Mesodermal cell (in vitro differentiated cells): Measurements from ENCODE around the gene SCN1B.

Experiments used
- H3K27ac ChIP-seq: 2 replicates; pipeline ENCODE4 v1.7.0; 2013; ENCODE audit warnings: mild to moderate bottlenecking, low read depth, low read length, moderate library complexity; ENCODE audit not compliant: severe bottlenecking
- H3K36me3 ChIP-seq: 2 replicates; pipeline ENCODE4 v1.7.1; 2013; ENCODE audit warnings: mild to moderate bottlenecking, low read length, moderate library complexity; ENCODE audit not compliant: control insufficient read depth, insufficient read depth
- H3K4me1 ChIP-seq: one replicate; pipeline ENCODE4 v1.7.1; 2013; ENCODE audit warnings: mild to moderate bottlenecking, low read length; ENCODE audit not compliant: insufficient read depth, control insufficient read depth, poor library complexity, severe bottlenecking
- H3K4me3 ChIP-seq: 2 replicates; pipeline ENCODE4 v1.7.0; 2013; ENCODE audit warnings: low read length, control low read depth, mild to moderate bottlenecking; ENCODE audit not compliant: insufficient read depth, poor library complexity, severe bottlenecking; ENCODE audit errors: extremely low read depth
- H3K9me3 ChIP-seq: 2 replicates; pipeline ENCODE4 v1.7.1; 2013; ENCODE audit warnings: mild to moderate bottlenecking, low read length, moderate library complexity; ENCODE audit not compliant: control insufficient read depth
- WGBS, 2 experiments: methylation state at CpG; one replicate each; pipeline ENCODE4 v1.1.5; 2013; ENCODE audit warnings: missing lambda C conversion rate in 2 of 2; ENCODE audit not compliant: insufficient coverage in 2 of 2; 5-methylcytosine and 5-hydroxymethylcytosine counted together

SCN1B gene

DNA sequence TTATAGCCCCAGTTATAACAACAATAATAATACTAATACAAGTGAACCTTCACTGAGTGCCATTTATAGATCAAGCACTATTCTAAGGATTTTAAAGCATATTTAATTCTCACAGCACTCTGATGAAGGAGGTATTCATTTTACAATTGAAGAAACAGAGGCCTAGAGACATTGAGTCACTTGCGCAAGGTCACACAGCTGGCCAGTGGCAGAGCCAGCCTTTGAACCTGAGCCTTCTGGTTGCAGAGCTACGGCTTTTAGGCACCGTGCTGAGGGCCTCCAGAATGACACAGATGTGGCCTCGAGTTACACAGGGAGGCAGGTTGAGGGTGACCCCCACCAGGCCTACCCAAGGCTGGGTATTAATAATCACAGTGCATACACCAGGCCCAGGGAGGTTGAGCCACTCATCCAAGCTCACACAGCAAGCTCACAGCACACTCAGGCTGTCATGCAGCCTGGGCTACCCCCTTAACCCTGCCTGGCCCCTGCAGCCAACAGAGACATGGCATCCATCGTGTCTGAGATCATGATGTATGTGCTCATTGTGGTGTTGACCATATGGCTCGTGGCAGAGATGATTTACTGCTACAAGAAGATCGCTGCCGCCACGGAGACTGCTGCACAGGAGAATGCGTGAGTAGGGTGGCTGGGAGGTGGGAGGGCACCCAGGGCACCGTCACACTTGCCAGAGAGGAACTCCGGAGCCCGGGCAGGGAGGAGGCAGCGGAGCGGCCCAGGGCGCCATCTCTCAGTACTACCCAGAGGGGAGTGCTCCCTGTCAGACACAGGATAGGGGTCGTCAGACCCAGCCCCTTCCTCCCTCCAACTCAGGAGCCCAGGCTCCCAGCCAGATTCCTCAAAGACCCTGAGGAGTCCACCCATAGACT, 8.6 kb downstream of the SCN1B start:
- no peak overlapping the region for H3K4me3 ChIP-seq
- H3K36me3 ChIP-seq = peaks cover 6% of the 10 kb centered on the region
- no peak overlapping the region for H3K27ac ChIP-seq
- no peaks in the 10 kb centered on the region for H3K9me3 ChIP-seq
- peaks cover 12% of the 10 kb centered on the region for H3K4me1 ChIP-seq
- 88 to 93% methylated on average over 14 of the region's 17 CpGs for whole genome bisulfite sequencing, 2 experiments

- Histone ChIP-seq H3K9me3 (no peaks in the 10 kb centered on the region), H3K4me3 (no peak overlapping the region), H3K4me1 (peaks cover 12% of the 10 kb centered on the region), H3K36me3 (no peaks in the 10 kb centered on the region), H3K27ac (no peak overlapping the region)
- 86 to 95% methylated on average over 31 to 35 of the region's 39 CpGs for WGBS, 2 experiments
Observed at GRCh38 chr19:35039881-35040825, 9.9 kb downstream of the SCN1B start.

- Histone ChIP-seq H3K4me3 (no peak overlapping the region), H3K36me3 (no peaks in the 10 kb centered on the region), H3K4me1 (peaks cover 12% of the 10 kb centered on the region), H3K27ac (no peak overlapping the region), H3K9me3 (no peaks in the 10 kb centered on the region)
- WGBS, 2 experiments = 49 to 55% methylated on average over 25 to 28 of the region's 36 CpGs
Observed at GRCh38 chr19:35040826-35041547, 10.7 kb downstream of the SCN1B start.

GRCh38 chr19:35041548-35042055, 11.3 kb downstream of the SCN1B start, which contains the start of gene HPN:
HPN (plus strand) TSS chr19:35041721; CDS start chr19:35042507, 786 bp downstream.
- Histone ChIP-seq H3K4me3 (no peak within 1 kb of the TSS), H3K27ac (no peak within 1 kb of the TSS), H3K4me1 (peaks cover 12% of the 10 kb centered on the region), H3K36me3 (no peaks in the 10 kb centered on the region), H3K9me3 (no peaks in the 10 kb centered on the region)
- WGBS, 2 experiments = 50 to 55% methylated on average over 1 to 12 of the region's 19 CpGs

DNA sequence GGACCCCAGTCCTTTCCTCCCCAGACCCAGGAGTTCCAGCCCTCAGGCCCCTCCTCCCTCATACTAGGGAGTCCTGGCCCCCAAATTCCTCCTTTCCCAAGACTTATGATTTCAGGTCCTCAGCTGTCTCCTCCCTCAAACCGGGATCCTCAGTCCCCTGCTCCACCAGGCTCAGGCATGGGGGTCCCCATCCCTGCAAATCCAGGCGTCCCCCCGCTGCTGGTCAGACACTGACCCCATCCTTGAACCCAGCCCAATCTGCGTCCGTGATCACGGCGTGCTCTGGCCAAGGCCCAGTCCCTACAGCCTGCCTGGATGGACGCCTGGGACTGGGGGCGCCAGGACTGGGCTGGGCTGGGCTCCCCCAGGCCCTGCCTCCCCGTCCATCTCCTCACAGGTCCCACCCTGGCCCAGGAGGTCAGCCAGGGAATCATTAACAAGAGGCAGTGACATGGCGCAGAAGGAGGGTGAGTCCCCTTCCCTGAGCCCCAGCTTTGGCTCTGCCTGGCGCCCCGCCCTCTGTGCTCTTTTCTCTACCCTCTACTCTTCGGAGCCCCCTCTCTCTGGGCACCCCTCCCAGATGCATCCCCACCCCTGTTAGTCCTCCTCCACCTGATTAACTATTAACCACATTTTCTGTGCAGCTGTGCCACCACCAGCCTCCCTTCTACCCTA, 11.9 kb downstream of the SCN1B start:
- peaks cover 12% of the 10 kb centered on the region for H3K4me1 ChIP-seq
- H3K9me3 ChIP-seq = no peaks in the 10 kb centered on the region
- no peak overlapping the region for H3K27ac ChIP-seq
- H3K4me3 ChIP-seq = no peak overlapping the region
- no peaks in the 10 kb centered on the region for H3K36me3 ChIP-seq
- 92 to 94% methylated on average over 12 to 14 of the region's 14 CpGs for WGBS, 2 experiments

DNA sequence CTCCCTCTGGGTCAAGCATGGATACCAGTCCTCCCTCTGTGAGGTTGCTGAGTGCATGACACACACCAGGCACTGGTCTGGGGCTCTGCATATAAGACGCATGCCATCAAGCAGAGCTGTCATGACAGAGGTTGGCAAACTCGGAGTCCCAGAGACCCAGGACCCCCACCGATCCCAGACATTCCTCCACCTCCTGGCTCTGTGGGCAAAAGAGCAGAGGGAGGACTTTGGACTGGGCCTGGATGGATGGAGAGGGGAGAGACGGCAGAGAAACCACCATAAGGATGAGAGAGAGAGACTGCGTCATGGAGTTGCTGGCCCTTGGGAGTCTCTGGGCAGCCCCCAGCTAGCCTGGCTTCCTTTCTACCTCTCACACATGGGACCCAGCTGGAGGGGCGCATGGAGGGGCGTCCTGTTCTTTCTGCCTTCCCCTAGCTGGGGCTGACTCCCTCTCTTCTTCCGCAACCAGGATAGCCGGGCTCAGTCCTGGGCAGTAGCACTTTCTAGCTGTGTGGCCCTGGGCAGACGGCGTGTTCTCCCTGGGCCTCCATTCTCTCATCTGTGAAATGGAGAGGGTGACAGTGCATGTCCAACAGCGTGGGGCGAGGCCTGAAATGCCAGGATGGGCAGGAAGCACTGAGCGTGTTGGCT, 12.8 kb downstream of the SCN1B start:
- WGBS, 2 experiments = 83 to 100% methylated on average over 6 to 12 of the region's 14 CpGs
- Histone ChIP-seq H3K27ac (no peak overlapping the region), H3K9me3 (no peaks in the 10 kb centered on the region), H3K4me3 (no peak overlapping the region), H3K36me3 (no peaks in the 10 kb centered on the region), H3K4me1 (peaks cover 12% of the 10 kb centered on the region)

GRCh38 chr19:35043906-35044305, 13.6 kb downstream of the SCN1B start:
- H3K9me3 ChIP-seq = no peaks in the 10 kb centered on the region
- H3K4me1 ChIP-seq = peaks cover 12% of the 10 kb centered on the region
- H3K27ac ChIP-seq = no peak overlapping the region
- 89 to 94% methylated on average over 12 to 13 of the region's 14 CpGs for WGBS, 2 experiments
- no peaks in the 10 kb centered on the region for H3K36me3 ChIP-seq
- H3K4me3 ChIP-seq = no peak overlapping the region

DNA sequence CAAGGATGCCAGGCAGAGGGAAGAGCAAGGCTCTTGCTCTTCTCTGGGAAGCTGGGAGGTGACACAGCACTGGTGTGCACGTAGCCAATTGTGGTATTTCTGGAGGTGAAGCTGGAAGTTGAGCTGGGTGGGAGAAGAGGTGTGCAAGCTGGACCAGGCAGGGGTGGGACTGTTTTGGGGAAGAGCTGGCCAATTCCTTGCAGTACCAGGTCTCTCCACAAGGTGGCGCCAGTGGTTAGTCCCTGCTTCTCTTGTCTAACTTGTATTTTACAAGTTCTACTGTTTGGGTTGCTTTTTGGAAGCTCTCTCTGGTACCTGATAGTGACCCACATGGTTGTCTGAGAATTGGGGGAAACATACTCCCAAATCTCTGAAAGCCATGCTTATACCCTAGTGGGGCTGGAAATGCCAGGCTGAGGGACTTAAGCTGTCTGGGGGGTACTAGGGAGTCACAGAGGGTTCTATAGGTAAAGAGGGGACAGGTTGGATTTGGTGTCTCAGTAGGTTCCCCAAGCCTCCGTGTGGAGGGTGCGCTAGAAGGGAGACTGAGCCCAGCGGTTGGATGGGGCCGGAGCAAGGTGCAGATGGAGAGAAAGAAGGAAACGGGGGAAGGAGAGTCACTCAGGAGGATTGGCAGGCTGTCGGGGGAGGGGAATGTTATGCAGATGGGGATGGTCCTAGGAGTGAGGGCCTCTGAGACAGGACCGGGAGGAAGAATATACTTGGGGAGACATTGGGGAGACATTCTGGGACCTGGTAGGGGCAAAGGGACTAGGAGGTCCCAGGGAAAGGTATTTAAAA, 14.2 kb downstream of the SCN1B start:
- Histone ChIP-seq H3K4me3 (no peak overlapping the region), H3K4me1 (peaks cover 12% of the 10 kb centered on the region), H3K36me3 (no peaks in the 10 kb centered on the region), H3K9me3 (no peaks in the 10 kb centered on the region), H3K27ac (no peak overlapping the region)
- WGBS, 2 experiments = 71 to 79% methylated on average over 8 to 9 of the region's 9 CpGs

- no peaks in the 10 kb centered on the region for H3K36me3 ChIP-seq
Observed at GRCh38 chr19:35045667-35046300, 15.5 kb downstream of the SCN1B start.

More at GRCh38 chr19:35045667-35046300, 15.5 kb downstream of the SCN1B start:
- no peak overlapping the region for H3K4me3 ChIP-seq
- peaks cover 10% of the 10 kb centered on the region for H3K4me1 ChIP-seq
- no peaks in the 10 kb centered on the region for H3K9me3 ChIP-seq
- no peak overlapping the region for H3K27ac ChIP-seq
- 71 to 72% methylated on average over 9 to 10 of the region's 10 CpGs for WGBS, 2 experiments
